ENCODE data around the gene PEX5L. TPM values are rescaled to one million over a fixed set of nuclear protein-coding genes. Genes with fewer than 3 reads are reported as not detected.

Gene PEX5L
- polyA plus RNA-seq, 1 of the 3 experiments (the other 2 are of a cell fraction) = not detected

GRCh38 chr3:179973931-179974361 is 62.8 kb downstream of the PEX5L start:
- H3K27me3 ChIP-seq (ENCODE audit: insufficient read depth) = no peaks in the 10 kb centered on the region
- H3K4me3 ChIP-seq (ENCODE audit: low read depth in 2 of 2, low read length in 1 of 2) = no peak overlapping the region
- DNase-seq = no peak
- TF ChIP-seq, protein P1, sequence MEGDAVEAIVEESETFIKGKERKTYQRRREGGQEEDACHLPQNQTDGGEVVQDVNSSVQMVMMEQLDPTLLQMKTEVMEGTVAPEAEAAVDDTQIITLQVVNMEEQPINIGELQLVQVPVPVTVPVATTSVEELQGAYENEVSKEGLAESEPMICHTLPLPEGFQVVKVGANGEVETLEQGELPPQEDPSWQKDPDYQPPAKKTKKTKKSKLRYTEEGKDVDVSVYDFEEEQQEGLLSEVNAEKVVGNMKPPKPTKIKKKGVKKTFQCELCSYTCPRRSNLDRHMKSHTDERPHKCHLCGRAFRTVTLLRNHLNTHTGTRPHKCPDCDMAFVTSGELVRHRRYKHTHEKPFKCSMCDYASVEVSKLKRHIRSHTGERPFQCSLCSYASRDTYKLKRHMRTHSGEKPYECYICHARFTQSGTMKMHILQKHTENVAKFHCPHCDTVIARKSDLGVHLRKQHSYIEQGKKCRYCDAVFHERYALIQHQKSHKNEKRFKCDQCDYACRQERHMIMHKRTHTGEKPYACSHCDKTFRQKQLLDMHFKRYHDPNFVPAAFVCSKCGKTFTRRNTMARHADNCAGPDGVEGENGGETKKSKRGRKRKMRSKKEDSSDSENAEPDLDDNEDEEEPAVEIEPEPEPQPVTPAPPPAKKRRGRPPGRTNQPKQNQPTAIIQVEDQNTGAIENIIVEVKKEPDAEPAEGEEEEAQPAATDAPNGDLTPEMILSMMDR (IDR thresholded peaks at IDR 0.05) = no peak
- TF ChIP-seq RAD21 (IDR thresholded peaks at IDR 0.05; ENCODE audit: low read length) (no peak), EZH2phosphoT487 (IDR thresholded peaks at IDR 0.05; ENCODE audit: borderline replicate concordance, low read depth) (no peak), TCF12 (IDR thresholded peaks at IDR 0.05) (no peak), GATA2 (CRISPR knock-in tag; IDR thresholded peaks at IDR 0.05) (no peak), GABPA (IDR thresholded peaks at IDR 0.05; ENCODE audit: low read depth) (no peak), RFX5 (IDR thresholded peaks at IDR 0.05; ENCODE audit: low read length) (no peak), NFIC (IDR thresholded peaks at IDR 0.05; ENCODE audit: borderline replicate concordance) (no peak), NRF1 (IDR thresholded peaks at IDR 0.05; ENCODE audit: low read depth, low read length) (no peak), JUND (IDR thresholded peaks at IDR 0.05) (no peak), CHD2 (IDR thresholded peaks at IDR 0.05; ENCODE audit: low read length, partially characterized antibody) (no peak), FOXJ3 (CRISPR knock-in tag; IDR thresholded peaks at IDR 0.05) (no peak), SIN3A (IDR thresholded peaks at IDR 0.05; ENCODE audit: borderline replicate concordance, low read depth, low read length) (no peak)
- TF ChIP-seq, protein P2, sequence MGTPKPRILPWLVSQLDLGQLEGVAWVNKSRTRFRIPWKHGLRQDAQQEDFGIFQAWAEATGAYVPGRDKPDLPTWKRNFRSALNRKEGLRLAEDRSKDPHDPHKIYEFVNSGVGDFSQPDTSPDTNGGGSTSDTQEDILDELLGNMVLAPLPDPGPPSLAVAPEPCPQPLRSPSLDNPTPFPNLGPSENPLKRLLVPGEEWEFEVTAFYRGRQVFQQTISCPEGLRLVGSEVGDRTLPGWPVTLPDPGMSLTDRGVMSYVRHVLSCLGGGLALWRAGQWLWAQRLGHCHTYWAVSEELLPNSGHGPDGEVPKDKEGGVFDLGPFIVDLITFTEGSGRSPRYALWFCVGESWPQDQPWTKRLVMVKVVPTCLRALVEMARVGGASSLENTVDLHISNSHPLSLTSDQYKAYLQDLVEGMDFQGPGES (IDR thresholded peaks at IDR 0.05; ENCODE audit: low read depth, low read length) = no peak
- TF ChIP-seq, protein P3, sequence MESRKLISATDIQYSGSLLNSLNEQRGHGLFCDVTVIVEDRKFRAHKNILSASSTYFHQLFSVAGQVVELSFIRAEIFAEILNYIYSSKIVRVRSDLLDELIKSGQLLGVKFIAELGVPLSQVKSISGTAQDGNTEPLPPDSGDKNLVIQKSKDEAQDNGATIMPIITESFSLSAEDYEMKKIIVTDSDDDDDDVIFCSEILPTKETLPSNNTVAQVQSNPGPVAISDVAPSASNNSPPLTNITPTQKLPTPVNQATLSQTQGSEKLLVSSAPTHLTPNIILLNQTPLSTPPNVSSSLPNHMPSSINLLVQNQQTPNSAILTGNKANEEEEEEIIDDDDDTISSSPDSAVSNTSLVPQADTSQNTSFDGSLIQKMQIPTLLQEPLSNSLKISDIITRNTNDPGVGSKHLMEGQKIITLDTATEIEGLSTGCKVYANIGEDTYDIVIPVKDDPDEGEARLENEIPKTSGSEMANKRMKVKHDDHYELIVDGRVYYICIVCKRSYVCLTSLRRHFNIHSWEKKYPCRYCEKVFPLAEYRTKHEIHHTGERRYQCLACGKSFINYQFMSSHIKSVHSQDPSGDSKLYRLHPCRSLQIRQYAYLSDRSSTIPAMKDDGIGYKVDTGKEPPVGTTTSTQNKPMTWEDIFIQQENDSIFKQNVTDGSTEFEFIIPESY (IDR thresholded peaks at IDR 0.05; ENCODE audit: borderline replicate concordance, low read depth) = no peak
- ChIA-PET POLR2A (no interaction called here), CTCF (interaction anchor here (1.2 kb wide), 1 partner anchor 45 kb away, joined by 4 read pairs; no protein-coding TSS in a partner anchor)
- no peak overlapping the region for H3K27ac ChIP-seq (ENCODE audit: low read depth in 2 of 2, low read length in 1 of 2)
- no peaks in the 10 kb centered on the region for H3K9me2 ChIP-seq
- no peak overlapping the region for H3K9ac ChIP-seq
- H3K4me1 ChIP-seq (ENCODE audit: control insufficient read depth in 1 of 2, insufficient read depth in 2 of 2, low read depth in 1 of 2, low read length in 1 of 2) = no peaks in the 10 kb centered on the region
- peak overlapping the region; percentile 24; the same call in 1 of the 2 replicates for H2AFZ ChIP-seq (ENCODE audit: low read depth)
- no peaks in the 10 kb centered on the region for H3K36me3 ChIP-seq (replicated peaks in 1 of 2; ENCODE audit: control insufficient read depth in 1 of 2, insufficient read depth in 2 of 2, low read length in 1 of 2)
- H3K9me3 ChIP-seq = no peaks in the 10 kb centered on the region
- no peaks in the 10 kb centered on the region for H4K20me1 ChIP-seq (ENCODE audit: insufficient read depth)
- peaks cover 5% of the 10 kb centered on the region for H3F3A ChIP-seq (replicated peaks; ENCODE audit: insufficient read depth)
- no peaks in the 10 kb centered on the region for H3K79me2 ChIP-seq (ENCODE audit: insufficient read depth)
- WGBS (ENCODE audit: low lambda C conversion rate) = 28% methylated on average over 4 of the region's 4 CpGs
- H3K4me2 ChIP-seq = no peak overlapping the region

All from SK-N-SH (cell line).